ENCODE measurements around the gene CAPSL.

CAPSL gene

GRCh38 chr5:35876454-35876853 lies 62.0 kb downstream of the CAPSL start:
- no peak for TF ChIP-seq CTCF (conservative IDR thresholded peaks at IDR 0.05; ENCODE audit: low read depth, low read length)
- no peaks in the 10 kb centered on the region for H3K27me3 ChIP-seq (ENCODE audit: insufficient read depth, low read depth)
- H2AFZ ChIP-seq (ENCODE audit: low read depth): no peak overlapping the region
- H4K20me1 ChIP-seq (ENCODE audit: insufficient read depth): no peaks in the 10 kb centered on the region
- no peak overlapping the region for H3K4me2 ChIP-seq
- no peaks in the 10 kb centered on the region for H3K36me3 ChIP-seq (ENCODE audit: insufficient read depth)
- H3K9ac ChIP-seq: no peak overlapping the region
- no peaks in the 10 kb centered on the region for H3K79me2 ChIP-seq (ENCODE audit: insufficient read depth, low read depth)
- H3K27ac ChIP-seq: no peak overlapping the region
- peaks cover 43% of the 10 kb centered on the region for H3K4me1 ChIP-seq (ENCODE audit: low read depth, poor library complexity, severe bottlenecking)
- no peak overlapping the region for H3K4me3 ChIP-seq (IDR thresholded peaks at IDR 0.05; ENCODE audit: insufficient read depth, low read depth, low read length)

GRCh38 chr5:35870605-35871004 lies 67.8 kb downstream of the CAPSL start:
- Histone ChIP-seq H3K36me3 (ENCODE audit: insufficient read depth) (no peaks in the 10 kb centered on the region), H2AFZ (ENCODE audit: low read depth) (no peak overlapping the region), H3K79me2 (ENCODE audit: insufficient read depth, low read depth) (no peaks in the 10 kb centered on the region), H3K27me3 (ENCODE audit: insufficient read depth, low read depth) (no peaks in the 10 kb centered on the region), H3K9ac (no peak overlapping the region), H4K20me1 (ENCODE audit: insufficient read depth) (no peaks in the 10 kb centered on the region), H3K4me2 (no peak overlapping the region), H3K27ac (no peak overlapping the region), H3K4me3 (IDR thresholded peaks at IDR 0.05; ENCODE audit: insufficient read depth, low read depth, low read length) (no peak overlapping the region), H3K4me1 (ENCODE audit: low read depth, poor library complexity, severe bottlenecking) (no peaks in the 10 kb centered on the region)
- TF ChIP-seq CTCF (conservative IDR thresholded peaks at IDR 0.05; ENCODE audit: low read depth, low read length): no peak

GRCh38 chr5:35869685-35870277 lies 68.6 kb downstream of the CAPSL start:
- H3K4me2 ChIP-seq: no peak overlapping the region
- H3K36me3 ChIP-seq (ENCODE audit: insufficient read depth): no peaks in the 10 kb centered on the region
- no peak overlapping the region for H3K9ac ChIP-seq
- no peak overlapping the region for H3K4me3 ChIP-seq (IDR thresholded peaks at IDR 0.05; ENCODE audit: insufficient read depth, low read depth, low read length)
- H3K4me1 ChIP-seq (ENCODE audit: low read depth, poor library complexity, severe bottlenecking): no peaks in the 10 kb centered on the region
- no peaks in the 10 kb centered on the region for H3K79me2 ChIP-seq (ENCODE audit: insufficient read depth, low read depth)
- no peaks in the 10 kb centered on the region for H3K27me3 ChIP-seq (ENCODE audit: insufficient read depth, low read depth)
- no peaks in the 10 kb centered on the region for H4K20me1 ChIP-seq (ENCODE audit: insufficient read depth)
- TF ChIP-seq CTCF (conservative IDR thresholded peaks at IDR 0.05; ENCODE audit: low read depth, low read length): no peak
- H3K27ac ChIP-seq: no peak overlapping the region
- no peak overlapping the region for H2AFZ ChIP-seq (ENCODE audit: low read depth)

GRCh38 chr5:35867998-35868397 lies 70.4 kb downstream of the CAPSL start:
- H3K4me2 ChIP-seq: no peak overlapping the region
- H4K20me1 ChIP-seq (ENCODE audit: insufficient read depth): no peaks in the 10 kb centered on the region
- no peak overlapping the region for H3K4me3 ChIP-seq (IDR thresholded peaks at IDR 0.05; ENCODE audit: insufficient read depth, low read depth, low read length)
- no peaks in the 10 kb centered on the region for H3K27me3 ChIP-seq (ENCODE audit: insufficient read depth, low read depth)
- no peaks in the 10 kb centered on the region for H3K79me2 ChIP-seq (ENCODE audit: insufficient read depth, low read depth)
- TF ChIP-seq CTCF (conservative IDR thresholded peaks at IDR 0.05; ENCODE audit: low read depth, low read length): no peak
- no peaks in the 10 kb centered on the region for H3K36me3 ChIP-seq (ENCODE audit: insufficient read depth)
- no peaks in the 10 kb centered on the region for H3K4me1 ChIP-seq (ENCODE audit: low read depth, poor library complexity, severe bottlenecking)
- H3K9ac ChIP-seq: no peak overlapping the region
- H2AFZ ChIP-seq (ENCODE audit: low read depth): no peak overlapping the region
- H3K27ac ChIP-seq: no peak overlapping the region

Data from KMS-11 (cell line).